Muscle of back (tissue), 11 donors: ENCODE results near the gene UBE2V1. TPM values are rescaled to one million over a fixed set of nuclear protein-coding genes. Genes with fewer than 3 reads are reported as not detected.
"Not testable (repeated sequence)": the region's sequence is repeated elsewhere in the genome, so short reads cannot be mapped to it uniquely, and the experiment has no call there.

Experiments
- DNase-seq, 3 donors: peaks; one replicate each; pipeline versions ENCODE4 v3.0.0 to v3.0.0-alpha.2; 2013
- polyA plus RNA-seq, 10 donors: library from polyadenylated mRNA; unstranded; fragments of 120-200 nt; gene quantifications; one replicate each; pipeline ENCODE4 v1.2.1, GENCODE V29; 2013; ENCODE audit not compliant: insufficient read length in 10 of 10

Gene UBE2V1
- polyA plus RNA-seq, 10 donors = 95.0 to 130 (median 121) TPM

DNA sequence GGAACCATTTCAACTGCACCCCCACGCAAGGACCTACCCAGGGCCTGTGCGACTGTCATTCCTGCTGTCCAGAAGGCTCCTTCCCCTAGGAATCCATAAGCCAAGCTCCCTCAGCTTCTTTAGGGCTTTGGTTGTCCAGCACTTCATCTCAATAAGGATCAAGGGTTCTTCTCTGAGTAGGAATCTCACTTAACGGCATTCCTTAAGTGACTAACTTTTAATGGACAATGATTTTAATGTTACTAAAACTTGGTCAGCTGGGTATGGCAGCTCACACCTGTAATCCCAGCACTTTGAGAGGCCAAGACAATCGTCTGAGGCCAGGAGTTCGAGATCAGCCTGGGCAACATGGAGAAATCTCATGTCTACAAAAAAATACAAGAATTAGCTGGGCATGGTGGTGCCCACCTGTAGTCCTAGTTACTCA lies 13.4 kb downstream of the UBE2V1 start:
- no peak for DNase-seq

GRCh38 chr20:50099113-50099512 lies 13.8 kb downstream of the UBE2V1 start:
- DNase-seq = no peak

DNA sequence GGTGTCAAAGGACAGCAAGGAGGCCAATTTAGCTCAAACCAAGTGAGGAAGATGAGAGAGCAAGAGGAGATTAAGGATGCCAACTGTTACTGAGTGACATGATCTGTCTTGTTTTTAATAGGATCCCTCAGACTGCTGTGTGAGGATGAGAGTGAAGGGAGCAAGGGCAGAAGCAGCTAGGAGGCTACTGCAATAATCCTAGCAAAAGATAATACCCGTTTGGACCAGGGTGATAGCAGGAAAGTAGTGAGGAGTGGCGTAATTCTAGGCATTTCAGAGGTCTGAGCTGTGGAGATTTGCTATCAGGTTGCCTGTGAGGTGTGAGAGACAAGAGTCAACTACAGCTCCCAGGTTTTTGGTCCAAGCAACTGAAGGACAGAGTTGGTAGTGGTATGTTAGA lies 14.7 kb downstream of the UBE2V1 start:
- DNase-seq = no peak

GRCh38 chr20:50097843-50098242 lies 15.1 kb downstream of the UBE2V1 start:
- DNase-seq = no peak

- DNase-seq = no peak
Observed at GRCh38 chr20:50096237-50096636, 16.7 kb downstream of the UBE2V1 start.

DNA sequence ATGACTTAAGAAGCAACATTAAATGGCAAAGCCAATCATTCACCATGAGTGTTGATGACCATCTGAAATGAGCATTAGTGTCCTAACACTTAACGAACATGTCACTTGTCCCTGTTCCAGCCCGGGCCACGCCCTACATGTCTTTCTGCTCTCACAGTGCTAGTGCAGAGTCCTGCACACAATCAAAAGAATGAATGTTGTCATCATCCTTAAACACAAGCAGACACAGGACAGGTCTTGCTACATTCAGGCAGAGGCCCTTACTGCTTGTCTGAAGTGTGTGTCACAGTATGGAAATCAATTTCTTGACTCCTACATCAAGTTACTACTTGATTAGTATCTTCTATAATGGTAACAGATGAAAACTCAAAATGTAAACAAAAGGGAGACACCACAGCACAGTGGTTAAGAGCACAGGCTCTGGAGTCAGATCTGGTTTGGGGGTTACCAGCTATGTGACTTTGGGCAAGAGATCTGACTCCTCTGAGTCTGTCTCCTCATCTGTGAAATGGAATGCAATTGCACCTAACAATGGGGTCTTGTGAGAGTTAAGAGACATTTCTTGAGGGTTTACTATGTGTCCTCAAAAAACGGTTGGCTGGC lies 17.4 kb downstream of the UBE2V1 start:
- DNase-seq = no peak

GRCh38 chr20:50094522-50094921 lies 18.4 kb downstream of the UBE2V1 start:
- no peak for DNase-seq

- no peak for DNase-seq
Observed at GRCh38 chr20:50093240-50093639, 19.7 kb downstream of the UBE2V1 start.

DNA sequence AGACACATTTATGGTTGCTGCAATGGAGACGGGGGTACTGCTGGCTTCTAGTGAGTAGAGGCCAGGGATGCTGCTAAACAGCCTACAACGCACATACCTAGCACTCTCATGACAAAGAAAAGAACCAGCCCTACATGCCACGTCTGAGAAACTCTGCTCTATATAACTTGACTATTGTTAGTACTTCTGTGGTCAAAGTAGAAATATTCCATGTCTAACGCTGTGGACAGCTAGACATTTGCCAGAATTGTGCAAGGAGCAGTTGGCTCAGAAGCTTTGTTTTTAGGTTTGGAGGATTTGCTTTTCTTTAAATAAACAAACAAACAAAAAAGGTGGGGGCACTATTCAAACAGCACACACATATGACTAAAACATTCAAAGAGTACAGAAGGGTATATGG lies 20.5 kb downstream of the UBE2V1 start:
- DNase-seq = no peak

DNA sequence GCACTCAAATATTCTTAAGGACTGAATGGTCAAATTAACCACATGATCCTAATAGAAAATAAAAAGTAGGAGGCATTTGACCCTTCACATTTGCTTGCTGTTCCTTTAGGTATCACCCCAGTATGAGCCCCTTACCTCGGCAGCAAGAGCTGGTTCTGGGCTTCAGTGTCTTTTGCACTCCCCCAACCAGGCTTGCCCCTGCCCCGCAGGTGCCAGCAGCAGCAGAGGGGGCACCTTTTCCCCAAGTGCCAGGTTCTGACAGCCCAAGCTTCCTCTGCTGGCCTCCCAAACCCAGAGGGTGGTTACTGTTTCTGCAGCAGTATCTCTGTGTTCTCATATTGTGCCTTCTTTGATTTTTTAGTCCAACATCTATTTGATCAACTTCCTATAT lies 23.2 kb downstream of the UBE2V1 start:
- DNase-seq = no peak

GRCh38 chr20:50089140-50089786 lies 23.7 kb downstream of the UBE2V1 start:
- DNase-seq = no peak

DNA sequence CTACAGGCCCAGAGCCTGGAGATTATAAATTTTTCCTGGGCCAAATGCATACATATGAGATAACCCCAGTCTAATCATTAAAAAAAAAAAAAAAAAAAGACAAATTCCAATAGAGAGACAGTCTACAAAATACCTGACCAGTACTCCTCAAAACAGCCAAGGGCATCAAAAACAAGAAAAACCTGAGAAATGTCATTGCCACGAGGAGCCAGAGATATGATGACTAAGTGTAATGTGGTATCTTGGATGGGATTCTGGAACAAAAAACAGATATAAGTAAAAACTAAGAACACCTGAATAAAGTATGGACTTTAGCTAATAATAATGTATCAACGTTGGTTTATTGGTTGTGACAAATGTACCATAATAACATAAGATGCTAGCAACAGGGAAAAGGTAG lies 24.9 kb downstream of the UBE2V1 start:
- DNase-seq = no peak

DNA sequence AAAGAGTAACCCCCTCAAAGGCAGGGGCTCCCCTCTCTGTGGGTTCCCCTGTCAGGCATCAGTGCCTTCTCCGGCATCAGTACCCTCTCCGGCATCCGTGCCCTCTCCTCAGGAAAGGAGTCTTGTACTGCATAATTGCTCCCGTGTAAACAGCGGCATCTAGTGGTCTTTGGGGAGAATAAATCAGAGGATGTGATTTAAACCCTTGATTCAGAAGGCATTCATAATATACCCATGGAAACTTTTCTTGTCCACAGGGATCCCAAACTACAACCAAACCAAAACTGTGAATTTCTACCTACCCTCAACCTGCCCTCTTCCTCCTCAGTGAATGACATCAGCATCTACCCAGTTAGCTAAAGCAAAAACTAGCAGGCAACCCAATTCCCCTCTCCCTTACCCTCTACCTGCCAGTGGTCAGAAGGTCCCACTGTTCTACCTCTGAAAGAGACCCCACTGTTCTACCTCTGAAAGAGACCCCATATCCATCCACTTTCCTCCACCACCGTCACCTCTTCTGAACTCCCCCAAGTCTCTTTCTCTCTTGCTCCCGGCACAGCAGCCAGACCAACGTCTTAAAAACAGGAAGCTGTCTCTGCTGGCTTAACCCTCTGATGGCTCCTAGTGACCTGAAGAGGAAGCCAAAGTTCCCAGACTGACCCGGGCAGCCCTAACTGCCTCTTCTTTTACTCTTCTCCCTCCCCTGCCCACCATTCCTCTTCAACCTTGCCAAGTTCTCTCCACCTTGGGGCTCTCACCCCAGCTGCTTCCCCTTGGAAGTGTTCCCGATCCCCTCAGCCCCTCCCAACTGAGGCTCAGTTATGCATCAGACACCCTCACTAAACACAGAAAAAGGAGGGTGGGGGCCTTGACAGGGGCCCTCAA lies 27.2 kb downstream of the UBE2V1 start:
- peak; percentile 47 to 71 (median 47) for DNase-seq

DNA sequence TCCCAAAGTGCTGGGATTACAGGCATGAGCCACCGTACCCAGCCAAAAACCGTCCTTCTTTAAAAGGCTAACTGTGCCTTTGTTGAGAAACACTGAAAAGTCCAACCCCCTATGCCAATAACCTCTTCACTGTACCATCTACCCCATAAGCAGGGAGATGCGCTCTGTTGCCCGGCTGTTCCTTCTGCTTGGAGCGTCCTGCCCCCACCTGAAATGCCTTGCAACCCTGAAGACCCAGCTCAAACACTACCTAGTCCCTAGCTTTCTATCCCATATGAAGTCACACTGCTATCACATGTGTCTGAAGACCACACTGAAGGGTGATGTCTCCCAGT lies 27.8 kb downstream of the UBE2V1 start:
- DNase-seq = no peak

DNA sequence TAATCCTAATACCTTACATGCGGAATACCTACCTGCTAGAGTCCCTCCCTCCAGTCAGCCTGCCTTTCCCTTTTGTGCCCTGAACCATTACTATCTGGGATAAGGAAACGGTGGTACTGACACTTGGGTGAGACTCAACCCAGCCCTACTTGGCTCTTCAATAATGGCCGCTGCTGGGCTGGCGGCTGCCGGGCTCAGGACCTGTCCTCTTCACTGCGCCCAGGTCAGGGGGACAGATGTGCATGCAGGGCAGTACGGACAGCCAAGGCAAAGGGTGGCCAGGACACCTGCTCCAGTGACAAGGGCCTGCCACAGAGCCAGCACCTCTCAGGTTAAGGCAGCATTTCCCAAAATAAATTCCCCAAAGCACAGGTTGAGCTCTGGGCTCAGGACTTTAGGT lies 29.9 kb downstream of the UBE2V1 start:
- no peak for DNase-seq

GRCh38 chr20:50082056-50082455 lies 30.9 kb downstream of the UBE2V1 start:
- not testable (repeated sequence) for DNase-seq

DNA sequence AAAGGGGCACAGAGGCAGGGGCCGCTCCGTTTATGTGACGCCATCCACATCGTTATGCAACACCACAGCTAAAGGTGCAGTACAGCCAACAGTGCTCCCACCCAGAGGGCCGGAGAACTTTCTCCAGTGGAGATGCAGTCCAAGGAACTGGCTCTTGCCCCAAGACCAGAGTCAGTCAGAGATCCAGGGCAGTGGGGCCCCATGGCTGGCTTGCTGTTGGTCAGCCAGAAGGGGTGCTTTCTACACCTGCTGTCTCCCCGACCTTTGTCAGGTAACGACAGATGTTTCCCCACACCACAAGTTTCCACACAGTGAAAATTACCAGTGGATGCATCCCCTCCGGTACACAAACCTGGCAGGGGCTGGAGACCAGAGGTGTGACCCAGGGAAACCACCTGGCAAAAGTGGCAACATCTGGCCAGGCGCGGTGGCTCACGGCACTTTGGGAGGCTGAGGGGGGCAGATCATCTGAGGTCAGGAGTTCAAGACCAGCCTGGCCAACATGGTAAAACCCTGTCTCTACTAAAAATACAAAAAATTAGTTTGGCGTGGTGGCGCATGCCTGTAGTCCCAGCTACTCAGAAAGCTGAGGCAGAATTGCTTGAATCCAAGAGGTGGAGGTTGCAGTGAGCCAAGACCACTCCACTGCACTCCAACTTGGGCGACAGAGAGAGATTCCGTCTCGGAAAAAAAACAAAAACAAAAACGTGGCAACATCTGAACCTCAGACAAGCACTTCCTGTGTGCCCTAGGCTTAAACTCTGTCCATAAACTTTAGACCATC lies 34.9 kb downstream of the UBE2V1 start:
- DNase-seq = no peak

DNA sequence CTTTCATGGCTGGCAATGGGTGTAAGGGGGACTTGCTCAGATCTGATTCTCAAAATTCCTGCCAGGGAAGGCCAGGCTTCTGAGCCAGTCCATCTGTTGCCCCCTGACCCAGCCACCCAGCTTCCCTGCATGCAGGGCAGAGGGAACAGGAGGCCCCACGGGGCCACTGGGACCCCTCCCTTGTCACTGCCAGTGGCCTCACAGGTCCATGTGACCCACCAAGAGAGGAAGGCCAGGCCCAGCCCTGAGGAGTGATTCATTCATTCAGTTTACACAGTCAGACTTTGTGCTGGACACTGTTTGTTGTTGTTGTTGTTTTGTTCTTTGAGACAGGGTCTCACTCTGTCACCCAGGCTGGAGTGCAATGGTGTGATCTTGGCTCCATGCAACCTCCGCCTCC lies 39.5 kb downstream of the UBE2V1 start:
- DNase-seq = no peak

GRCh38 chr20:50071039-50071888 lies 41.7 kb downstream of the UBE2V1 start:
- peak; percentile 81 to 95 (median 93) for DNase-seq

- no peak for DNase-seq
Observed at GRCh38 chr20:50070361-50070760, 42.6 kb downstream of the UBE2V1 start.

DNA sequence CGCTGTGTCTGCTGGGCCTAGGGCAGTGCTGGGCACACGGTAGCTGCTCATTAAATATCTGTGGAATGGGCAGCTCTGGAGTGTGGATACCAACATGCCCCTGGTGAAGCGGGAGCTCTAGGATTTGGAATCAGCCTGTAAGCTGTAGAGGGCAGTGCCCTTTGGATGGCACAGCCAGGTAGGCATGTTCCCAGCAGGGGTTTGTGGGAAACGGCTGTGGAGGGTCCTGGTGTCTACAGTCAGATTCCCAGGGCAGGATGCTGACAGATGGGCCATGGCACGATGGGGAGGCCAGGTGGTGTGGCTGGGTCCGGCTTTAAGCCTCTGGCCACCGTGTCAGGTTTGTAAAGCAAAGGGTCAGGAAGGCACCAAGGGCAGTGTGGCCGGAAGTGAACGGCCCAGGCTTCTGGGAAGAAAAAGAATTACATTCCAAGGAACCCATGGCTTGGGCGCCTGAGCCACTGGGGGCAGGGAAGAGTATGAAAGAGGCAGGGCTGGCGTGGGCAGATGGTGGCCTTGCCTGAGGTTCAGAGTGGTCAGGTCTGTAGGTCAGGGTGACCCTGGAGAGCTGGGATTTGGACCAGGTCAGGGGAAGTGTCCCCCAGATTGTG lies 44.8 kb downstream of the UBE2V1 start:
- no peak for DNase-seq
